GM23338 (cell line): Measurements from ENCODE around the gene CSTA.

Experiments
- CREB1 ChIP-seq: fragments of 250-450 bp; sonication (Bioruptor Pico); IDR thresholded peaks from 2 replicates; pipeline ENCODE4 v1.5.0; 2020; ENCODE audit warnings: low read depth, mild to moderate bottlenecking, moderate library complexity
- EZH2 ChIP-seq: fragments of 200-600 bp; sonication (generic); IDR thresholded peaks from one replicate; pipeline ENCODE4 v1.8.0; 2017; ENCODE audit warnings: antibody characterized with exemption, mild to moderate bottlenecking, low read depth; ENCODE audit not compliant: unreplicated experiment
- EZH2phosphoT487 ChIP-seq: fragments of 200-600 bp; sonication (generic); IDR thresholded peaks from one replicate; pipeline ENCODE4 v1.8.1; 2018; ENCODE audit warnings: antibody characterized with exemption; ENCODE audit not compliant: unreplicated experiment
- JUNB ChIP-seq: IDR thresholded peaks from one replicate; pipeline ENCODE4 v1.6.1; 2016; ENCODE audit warnings: antibody characterized with exemption; ENCODE audit not compliant: unreplicated experiment
- POLR2AphosphoS5 ChIP-seq: IDR thresholded peaks from 2 replicates; pipeline ENCODE4 v1.6.1; 2016; ENCODE audit warnings: antibody characterized with exemption, low read depth
- TF ChIP-seq, protein P1 (sequence below), 2 experiments: fragments of 200-600 bp in 1 of 2; sonication (generic) in 1 of 2; conservative IDR thresholded peaks; 2 replicates each; pipeline versions ENCODE4 v1.5.1 to v1.6.1; 2016 to 2017; ENCODE audit warnings: antibody characterized with exemption in 2 of 2, low read depth in 2 of 2, mild to moderate bottlenecking in 2 of 2, moderate library complexity in 1 of 2
- TF ChIP-seq, protein P2 (sequence below): IDR thresholded peaks from one replicate; pipeline ENCODE4 v1.6.1; 2018; ENCODE audit warnings: antibody characterized with exemption; ENCODE audit not compliant: unreplicated experiment
- TF ChIP-seq, protein P3 (sequence below): IDR thresholded peaks from 2 replicates; pipeline ENCODE4 v1.6.1; 2016; ENCODE audit warnings: antibody characterized with exemption

DNA sequence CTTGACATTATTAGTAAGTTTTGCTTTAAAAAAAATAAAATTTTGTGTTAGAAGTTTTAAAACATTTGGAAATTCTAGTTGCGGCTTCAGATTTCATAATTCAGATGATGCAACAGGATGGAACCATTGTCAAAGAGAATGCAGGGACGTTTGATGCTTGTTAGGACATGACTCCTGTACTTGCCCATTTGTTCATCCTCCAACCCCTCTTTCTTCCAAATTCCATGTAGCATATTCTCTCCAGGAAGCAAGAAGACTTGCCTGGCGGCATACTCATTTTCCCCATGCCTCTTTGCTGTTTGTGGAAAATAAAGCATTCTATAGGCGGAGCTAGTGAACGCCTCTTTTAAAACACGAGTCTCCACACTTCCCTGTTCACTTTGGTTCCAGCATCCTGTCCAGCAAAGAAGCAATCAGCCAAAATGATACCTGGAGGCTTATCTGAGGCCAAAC lies at the start of gene CSTA:
- TF ChIP-seq, protein P1, sequence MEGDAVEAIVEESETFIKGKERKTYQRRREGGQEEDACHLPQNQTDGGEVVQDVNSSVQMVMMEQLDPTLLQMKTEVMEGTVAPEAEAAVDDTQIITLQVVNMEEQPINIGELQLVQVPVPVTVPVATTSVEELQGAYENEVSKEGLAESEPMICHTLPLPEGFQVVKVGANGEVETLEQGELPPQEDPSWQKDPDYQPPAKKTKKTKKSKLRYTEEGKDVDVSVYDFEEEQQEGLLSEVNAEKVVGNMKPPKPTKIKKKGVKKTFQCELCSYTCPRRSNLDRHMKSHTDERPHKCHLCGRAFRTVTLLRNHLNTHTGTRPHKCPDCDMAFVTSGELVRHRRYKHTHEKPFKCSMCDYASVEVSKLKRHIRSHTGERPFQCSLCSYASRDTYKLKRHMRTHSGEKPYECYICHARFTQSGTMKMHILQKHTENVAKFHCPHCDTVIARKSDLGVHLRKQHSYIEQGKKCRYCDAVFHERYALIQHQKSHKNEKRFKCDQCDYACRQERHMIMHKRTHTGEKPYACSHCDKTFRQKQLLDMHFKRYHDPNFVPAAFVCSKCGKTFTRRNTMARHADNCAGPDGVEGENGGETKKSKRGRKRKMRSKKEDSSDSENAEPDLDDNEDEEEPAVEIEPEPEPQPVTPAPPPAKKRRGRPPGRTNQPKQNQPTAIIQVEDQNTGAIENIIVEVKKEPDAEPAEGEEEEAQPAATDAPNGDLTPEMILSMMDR (conservative IDR thresholded peaks at IDR 0.05; ENCODE audit: low read depth in 2 of 2): no peak
- TF ChIP-seq POLR2AphosphoS5 (no peak), EZH2phosphoT487 (no peak), EZH2 (no peak), CREB1 (no peak), JUNB (no peak)
- TF ChIP-seq, protein P2, sequence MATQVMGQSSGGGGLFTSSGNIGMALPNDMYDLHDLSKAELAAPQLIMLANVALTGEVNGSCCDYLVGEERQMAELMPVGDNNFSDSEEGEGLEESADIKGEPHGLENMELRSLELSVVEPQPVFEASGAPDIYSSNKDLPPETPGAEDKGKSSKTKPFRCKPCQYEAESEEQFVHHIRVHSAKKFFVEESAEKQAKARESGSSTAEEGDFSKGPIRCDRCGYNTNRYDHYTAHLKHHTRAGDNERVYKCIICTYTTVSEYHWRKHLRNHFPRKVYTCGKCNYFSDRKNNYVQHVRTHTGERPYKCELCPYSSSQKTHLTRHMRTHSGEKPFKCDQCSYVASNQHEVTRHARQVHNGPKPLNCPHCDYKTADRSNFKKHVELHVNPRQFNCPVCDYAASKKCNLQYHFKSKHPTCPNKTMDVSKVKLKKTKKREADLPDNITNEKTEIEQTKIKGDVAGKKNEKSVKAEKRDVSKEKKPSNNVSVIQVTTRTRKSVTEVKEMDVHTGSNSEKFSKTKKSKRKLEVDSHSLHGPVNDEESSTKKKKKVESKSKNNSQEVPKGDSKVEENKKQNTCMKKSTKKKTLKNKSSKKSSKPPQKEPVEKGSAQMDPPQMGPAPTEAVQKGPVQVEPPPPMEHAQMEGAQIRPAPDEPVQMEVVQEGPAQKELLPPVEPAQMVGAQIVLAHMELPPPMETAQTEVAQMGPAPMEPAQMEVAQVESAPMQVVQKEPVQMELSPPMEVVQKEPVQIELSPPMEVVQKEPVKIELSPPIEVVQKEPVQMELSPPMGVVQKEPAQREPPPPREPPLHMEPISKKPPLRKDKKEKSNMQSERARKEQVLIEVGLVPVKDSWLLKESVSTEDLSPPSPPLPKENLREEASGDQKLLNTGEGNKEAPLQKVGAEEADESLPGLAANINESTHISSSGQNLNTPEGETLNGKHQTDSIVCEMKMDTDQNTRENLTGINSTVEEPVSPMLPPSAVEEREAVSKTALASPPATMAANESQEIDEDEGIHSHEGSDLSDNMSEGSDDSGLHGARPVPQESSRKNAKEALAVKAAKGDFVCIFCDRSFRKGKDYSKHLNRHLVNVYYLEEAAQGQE: no peak
- TF ChIP-seq, protein P3, sequence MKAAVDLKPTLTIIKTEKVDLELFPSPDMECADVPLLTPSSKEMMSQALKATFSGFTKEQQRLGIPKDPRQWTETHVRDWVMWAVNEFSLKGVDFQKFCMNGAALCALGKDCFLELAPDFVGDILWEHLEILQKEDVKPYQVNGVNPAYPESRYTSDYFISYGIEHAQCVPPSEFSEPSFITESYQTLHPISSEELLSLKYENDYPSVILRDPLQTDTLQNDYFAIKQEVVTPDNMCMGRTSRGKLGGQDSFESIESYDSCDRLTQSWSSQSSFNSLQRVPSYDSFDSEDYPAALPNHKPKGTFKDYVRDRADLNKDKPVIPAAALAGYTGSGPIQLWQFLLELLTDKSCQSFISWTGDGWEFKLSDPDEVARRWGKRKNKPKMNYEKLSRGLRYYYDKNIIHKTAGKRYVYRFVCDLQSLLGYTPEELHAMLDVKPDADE: no peak
